NOMO-1 treated with DMSO at 0.1 percent for 48 hours (cell line): ENCODE data around the gene CD74.
"Not testable (repeated sequence)": the region's sequence is repeated elsewhere in the genome, so short reads cannot be mapped to it uniquely, and the experiment has no call there.

Experiments
- DNase-seq: peaks from one replicate; lab custom pipeline; 2025; ENCODE audit not compliant: unreplicated experiment; lab: John Stamatoyannopoulos, UW

Gene CD74

GRCh38 chr5:150441813-150442698 is 29.3 kb upstream of the CD74 start:
- DNase-seq: no peak

DNA sequence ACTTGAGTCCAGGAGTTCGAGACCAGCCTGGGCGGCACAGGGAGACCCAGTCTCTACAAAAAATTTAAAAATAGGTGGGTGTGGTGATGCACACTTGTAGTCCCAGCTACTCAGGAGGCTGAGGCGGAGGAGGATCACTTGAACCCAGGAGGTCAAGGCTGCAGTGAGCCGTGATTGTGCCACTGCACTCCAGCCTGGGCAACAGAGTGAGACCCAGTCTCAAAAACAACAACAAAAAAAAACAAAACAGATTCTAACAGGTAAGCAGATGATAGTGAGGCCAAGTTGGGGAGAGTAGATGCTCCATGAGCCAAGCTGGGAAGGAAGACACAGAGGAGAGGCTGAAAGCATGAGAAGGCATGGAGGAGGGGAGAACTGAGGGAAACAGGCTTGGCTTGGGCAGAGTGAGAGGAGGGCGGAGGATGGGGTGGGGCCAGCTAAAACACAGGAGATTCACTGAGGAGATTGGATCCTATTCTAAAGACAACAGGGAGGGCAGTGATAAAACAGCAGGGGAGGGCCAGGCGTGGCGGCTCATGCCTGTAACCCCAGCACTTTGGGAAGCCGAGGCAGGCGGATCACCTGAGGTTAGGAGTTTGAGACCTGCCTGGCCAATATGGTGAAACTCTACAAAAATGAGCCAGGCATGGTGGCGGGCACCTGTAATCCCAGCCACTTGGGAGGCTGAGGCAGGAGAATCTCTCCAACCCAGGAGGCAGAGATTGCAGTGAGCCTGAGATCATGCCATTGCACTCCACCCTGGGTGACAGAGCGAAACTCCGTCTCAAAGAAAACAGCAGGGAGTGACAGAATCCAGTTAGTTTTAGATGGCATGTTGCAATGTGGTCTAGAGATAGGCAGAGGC is 28.5 kb upstream of the CD74 start:
- no peak for DNase-seq

GRCh38 chr5:150438873-150439546 is 26.3 kb upstream of the CD74 start:
- no peak for DNase-seq

- DNase-seq: peak; percentile 92
Observed at GRCh38 chr5:150436141-150436680, 23.5 kb upstream of the CD74 start.

DNA sequence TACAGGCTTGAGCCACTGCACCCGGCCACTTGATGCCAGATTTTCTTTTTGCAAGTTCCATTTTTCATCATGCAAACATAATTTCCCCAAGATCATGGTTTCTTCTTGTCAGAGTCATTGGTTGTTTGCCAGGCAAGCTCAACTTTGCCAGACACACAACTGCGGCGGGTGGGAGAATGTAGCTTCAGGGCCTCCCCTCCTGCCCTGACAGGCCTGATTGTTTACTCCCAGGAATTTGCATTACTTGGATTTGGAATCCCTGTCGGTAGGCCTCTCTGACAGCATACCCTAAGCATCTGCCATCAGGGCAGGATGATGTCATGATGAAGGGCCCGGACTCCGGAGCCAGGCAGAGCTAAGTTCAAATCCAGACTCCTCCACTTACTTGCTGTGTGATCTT is 21.8 kb upstream of the CD74 start:
- DNase-seq: no peak

DNA sequence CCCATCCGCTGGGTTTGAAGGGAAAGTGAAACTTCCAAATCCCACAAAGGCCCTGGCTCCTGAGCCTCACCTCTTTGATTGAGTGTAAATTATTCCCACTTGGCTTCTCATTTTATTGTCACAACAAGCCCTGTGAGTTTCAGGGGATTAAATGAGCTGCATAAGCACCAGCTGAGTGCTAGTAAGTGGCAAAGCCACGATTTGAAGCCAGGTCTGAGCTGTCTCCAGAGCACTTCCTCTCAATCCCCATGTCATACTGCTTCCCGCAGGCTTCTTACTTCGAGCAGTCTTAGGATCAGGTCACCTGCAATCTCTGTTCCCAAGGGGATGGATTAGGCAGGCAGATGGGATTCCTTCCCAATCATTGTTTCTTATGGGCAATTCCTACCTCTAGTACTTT is 18.9 kb upstream of the CD74 start:
- no peak for DNase-seq

DNA sequence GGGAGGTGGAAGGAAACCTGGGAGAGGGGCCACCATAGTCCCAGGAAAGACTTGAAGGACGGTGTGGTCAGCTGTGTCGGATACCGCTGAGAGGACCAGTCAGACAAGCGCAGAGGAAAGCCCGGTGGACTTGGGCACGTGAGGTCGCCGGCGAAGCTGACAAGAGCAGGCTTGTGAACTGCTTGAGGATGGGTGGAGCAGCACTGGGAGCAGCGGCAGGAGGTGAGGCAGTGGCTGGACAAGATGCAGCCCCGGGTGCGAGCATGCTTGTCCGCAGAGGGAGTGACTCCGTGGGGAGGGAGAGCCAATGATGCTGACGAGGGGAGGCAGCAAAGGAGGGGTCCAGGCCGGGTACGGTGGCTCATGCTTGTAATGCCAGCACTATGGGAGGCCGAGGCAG is 18.3 kb upstream of the CD74 start:
- DNase-seq: no peak

- peak; percentile 51 for DNase-seq
Observed at GRCh38 chr5:150429410-150429873, 16.7 kb upstream of the CD74 start.

DNA sequence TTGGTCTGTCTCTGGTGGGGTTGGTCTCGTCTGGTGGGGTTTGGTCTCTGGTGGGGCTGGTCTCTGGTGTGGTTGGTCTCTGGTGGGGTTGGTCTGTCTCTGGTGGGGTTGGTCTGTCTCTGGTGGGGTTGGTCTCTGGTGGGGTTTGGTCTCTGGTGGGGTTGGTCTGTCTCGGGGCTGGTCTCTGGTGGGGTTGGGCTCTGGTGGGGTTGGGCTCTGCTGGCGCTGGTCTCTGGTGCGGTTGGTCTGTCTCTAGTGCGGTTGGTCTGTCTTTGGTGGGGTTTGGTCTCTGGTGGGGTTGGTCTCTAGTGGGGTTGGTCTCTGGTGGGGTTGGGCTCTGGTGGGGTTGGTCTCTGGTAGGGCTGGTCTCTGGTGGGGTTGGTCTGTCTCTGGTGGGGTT is 16.3 kb upstream of the CD74 start:
- no peak for DNase-seq

- DNase-seq: no peak
Observed at GRCh38 chr5:150428106-150428876, 15.6 kb upstream of the CD74 start.

- not testable (repeated sequence) for DNase-seq
Observed at GRCh38 chr5:150426165-150426564, 13.5 kb upstream of the CD74 start.

- DNase-seq: no peak
Observed at GRCh38 chr5:150422758-150423157, 10.0 kb upstream of the CD74 start.

GRCh38 chr5:150422075-150422474 is 9.4 kb upstream of the CD74 start:
- no peak for DNase-seq

GRCh38 chr5:150419630-150420270 is 7.0 kb upstream of the CD74 start:
- peak; percentile 42 for DNase-seq

- not testable (repeated sequence) for DNase-seq
Observed at GRCh38 chr5:150413902-150414790, 1.4 kb upstream of the CD74 start.

- DNase-seq: no peak
Observed at GRCh38 chr5:150413176-150413901, 629 bp upstream of the CD74 start.

DNA sequence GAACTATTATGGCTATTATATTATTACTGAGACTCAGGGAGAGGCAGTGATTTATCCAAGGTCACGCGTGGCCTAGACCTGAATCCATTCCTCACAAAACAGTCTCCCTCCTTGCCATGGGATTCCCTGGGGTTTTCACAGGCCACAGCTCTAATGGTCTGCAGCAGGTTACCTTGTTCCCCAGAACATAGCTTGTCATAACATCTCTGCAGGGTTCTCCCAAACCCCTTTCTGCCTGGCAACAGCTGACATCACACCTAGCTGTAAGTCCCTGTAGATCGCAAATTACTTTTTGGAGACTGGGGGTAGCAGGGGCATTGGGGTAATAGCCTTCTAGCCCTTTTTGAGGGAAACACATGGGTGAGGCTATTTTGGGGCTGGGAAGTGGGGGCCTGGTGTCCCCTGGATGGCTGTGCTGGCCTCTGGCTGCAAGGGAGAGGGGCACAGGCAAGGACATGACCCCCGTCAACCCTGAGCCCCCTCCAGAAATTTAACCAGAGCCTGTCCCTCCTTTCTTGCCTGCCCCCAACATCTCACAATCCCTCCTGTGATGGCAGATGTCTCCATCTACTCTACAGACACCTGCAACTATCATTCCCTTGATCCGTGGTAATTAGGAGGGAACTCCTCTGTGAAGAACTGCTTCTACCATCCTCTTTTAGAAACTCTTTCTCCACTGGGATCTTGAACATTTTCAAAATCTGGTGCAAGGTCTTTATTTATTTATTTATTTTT is 1.3 kb downstream of the CD74 start:
- DNase-seq: peak; percentile 82
